HG03039 (cell line): ENCODE results near the gene FLNB.
A peak's percentile ranks its signal among the peaks of the same experiment; 100 is the strongest.

ENCODE experiments used
- ATAC-seq: cut with Tn5 transposase; IDR thresholded peaks from one replicate; pipeline ENCODE4 v1.9.1; 2021; ENCODE audit warnings: mild to moderate bottlenecking, moderate library complexity; ENCODE audit not compliant: unreplicated experiment

Gene FLNB, protein sequence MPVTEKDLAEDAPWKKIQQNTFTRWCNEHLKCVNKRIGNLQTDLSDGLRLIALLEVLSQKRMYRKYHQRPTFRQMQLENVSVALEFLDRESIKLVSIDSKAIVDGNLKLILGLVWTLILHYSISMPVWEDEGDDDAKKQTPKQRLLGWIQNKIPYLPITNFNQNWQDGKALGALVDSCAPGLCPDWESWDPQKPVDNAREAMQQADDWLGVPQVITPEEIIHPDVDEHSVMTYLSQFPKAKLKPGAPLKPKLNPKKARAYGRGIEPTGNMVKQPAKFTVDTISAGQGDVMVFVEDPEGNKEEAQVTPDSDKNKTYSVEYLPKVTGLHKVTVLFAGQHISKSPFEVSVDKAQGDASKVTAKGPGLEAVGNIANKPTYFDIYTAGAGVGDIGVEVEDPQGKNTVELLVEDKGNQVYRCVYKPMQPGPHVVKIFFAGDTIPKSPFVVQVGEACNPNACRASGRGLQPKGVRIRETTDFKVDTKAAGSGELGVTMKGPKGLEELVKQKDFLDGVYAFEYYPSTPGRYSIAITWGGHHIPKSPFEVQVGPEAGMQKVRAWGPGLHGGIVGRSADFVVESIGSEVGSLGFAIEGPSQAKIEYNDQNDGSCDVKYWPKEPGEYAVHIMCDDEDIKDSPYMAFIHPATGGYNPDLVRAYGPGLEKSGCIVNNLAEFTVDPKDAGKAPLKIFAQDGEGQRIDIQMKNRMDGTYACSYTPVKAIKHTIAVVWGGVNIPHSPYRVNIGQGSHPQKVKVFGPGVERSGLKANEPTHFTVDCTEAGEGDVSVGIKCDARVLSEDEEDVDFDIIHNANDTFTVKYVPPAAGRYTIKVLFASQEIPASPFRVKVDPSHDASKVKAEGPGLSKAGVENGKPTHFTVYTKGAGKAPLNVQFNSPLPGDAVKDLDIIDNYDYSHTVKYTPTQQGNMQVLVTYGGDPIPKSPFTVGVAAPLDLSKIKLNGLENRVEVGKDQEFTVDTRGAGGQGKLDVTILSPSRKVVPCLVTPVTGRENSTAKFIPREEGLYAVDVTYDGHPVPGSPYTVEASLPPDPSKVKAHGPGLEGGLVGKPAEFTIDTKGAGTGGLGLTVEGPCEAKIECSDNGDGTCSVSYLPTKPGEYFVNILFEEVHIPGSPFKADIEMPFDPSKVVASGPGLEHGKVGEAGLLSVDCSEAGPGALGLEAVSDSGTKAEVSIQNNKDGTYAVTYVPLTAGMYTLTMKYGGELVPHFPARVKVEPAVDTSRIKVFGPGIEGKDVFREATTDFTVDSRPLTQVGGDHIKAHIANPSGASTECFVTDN (N-terminal part only)

DNA sequence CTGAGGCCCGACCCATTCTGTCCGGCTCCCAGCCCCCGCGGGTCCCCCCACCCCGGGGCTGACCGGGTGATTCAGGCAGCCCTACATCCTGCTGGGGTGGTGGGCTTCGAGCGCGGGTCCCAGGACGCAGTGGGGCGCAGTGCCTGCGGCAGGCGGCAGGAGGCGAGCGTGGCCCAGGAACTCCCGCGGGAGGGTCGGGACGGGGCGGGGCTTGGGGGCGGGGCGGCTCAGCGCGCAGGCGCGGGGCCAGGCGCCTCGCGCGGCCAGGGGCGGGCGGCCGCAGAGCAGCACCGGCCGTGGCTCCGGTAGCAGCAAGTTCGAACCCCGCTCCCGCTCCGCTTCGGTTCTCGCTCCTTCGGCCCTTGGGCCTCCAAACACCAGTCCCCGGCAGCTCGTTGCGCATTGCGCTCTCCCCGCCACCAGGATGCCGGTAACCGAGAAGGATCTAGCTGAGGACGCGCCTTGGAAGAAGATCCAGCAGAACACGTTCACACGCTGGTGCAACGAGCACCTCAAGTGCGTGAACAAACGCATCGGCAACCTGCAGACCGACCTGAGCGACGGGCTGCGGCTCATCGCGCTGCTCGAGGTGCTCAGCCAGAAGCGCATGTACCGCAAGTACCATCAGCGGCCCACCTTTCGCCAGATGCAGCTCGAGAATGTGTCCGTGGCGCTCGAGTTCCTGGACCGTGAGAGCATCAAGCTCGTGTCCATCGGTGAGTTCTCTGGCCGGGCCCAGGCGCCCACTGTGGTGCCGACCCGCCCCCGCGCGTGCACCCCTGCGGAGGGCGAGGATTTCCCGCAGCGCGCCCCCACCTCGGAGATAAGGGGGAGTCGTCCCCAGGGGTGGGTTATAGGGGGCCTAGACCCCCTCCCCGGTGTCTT lies at the start of gene FLNB:
Gene FLNB, plus strand, starts transcription at position 282 of the 885 bp plus-strand sequence. Its CDS starts 143 bp downstream, at position 425.
- peak; percentile 55 for ATAC-seq

DNA sequence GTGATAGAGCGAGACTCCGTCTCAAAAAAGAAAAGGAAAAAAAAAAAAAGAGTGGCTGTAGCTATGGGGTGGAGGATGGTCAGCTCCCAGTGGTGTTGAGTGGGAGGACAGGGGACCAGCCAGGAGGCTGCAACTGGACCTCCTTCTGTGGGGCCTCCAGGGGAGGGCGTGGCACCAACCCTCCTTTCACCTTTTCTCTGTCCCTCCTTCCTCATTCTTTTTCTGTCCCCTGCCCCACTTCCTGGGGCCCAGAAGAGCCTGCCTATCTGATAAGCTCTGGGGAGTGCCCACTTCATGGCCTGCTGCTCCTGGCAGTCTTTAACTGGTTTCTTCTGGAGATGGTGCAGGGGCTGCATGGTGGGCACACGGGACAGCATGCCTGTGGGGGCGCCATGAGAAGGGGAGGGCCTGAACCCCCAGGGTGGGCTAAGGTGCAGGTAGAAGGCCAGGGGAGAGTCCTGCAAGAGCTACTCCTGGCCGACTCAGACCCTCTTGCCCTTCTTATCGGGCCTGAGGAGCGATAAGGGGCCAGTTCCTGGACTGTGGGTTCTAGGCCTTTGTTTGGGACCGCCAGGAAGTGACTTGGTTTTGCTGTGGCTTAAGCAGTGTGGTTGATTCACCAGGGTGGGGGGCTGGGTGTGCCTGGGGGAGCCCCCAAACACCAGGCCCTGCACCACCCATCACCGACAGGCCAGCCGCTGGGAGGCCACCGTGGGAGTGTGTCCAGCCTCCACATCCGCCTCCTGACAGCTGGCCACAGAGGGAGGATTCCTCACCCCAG lies 49.4 kb upstream of the FLNB start:
- ATAC-seq: no peak

DNA sequence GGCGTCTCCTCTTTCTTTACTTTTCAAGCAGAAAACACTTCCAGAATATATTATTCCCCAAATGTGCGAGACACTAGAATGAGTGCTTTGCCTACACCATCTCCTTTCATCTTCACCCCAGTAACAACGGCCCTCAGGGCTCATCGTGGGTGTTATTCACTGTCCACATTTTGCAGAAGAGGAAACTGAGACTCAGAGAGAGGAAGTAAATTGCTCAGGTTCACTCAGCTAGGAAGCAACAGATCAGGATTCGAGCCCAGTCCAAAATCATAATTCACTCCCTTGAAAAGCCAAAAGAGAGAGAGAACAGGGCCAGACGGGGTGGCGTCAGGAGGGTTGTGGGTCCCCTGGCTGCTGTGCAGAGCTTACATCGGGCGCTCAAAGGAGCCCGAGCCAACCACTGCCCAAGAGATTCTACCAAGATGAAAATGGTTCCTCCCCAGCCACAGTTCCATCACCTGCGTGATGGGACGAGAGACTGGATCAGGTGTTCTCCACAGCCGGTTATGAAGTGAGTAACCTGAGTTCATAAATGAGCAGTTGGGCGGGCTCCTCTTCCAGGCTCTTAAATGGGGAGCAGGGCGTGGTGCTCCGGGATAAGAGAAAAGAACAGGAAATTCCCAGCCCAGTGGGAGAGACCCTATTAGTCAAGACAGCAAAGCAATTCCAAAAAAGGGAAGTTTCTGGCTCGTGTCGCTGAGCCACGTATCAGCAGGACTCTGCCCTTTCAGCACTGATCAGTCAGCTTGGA lies 48.6 kb upstream of the FLNB start:
- no peak for ATAC-seq

DNA sequence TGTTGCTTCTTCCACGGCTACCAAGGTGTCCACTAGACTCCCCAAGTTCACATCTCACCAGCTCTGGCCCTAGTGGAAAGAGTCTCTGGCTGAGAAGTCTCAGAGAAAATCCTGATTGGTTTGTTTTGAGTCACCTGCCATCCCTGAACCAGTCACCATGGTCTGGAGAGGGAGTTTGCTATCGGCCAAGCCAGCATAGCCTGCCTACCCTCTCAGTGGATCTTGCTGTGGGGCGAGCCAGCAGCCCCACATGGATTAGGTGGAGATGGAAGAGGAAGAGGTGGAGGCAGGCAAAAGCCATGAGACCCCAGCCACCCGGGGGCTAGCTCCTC lies 48.1 kb upstream of the FLNB start:
- ATAC-seq: no peak

DNA sequence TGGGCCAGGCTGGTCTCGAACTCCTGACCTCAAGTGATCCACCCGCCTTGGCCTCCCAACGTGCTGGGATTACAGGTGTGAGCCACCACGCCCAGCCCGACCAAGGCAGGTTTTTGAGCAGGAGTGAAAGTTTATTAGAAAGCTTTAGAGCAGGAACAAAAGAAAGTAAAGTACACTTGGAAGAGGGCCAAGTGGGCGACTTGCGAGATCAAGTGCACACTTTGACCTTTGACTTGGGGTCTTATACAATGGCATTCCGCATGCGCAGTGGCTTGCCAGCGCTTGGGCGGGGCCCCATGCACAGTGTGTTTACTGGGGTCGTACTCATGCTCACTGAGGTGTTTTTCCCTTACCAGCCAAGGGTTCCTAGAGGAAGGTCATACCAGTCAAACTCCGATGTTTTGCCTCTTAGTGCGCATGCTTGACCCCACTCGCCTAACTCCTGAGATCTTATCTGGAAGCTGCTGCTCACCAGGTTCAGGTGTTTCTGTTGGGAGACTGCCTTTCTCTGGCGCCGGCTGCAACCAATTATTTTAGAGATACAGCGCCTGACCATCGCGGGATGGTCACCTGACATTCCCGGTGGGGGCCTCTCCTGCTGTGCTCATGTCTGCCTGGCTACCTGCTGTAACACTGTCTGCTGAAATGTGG lies 46.9 kb upstream of the FLNB start:
- no peak for ATAC-seq

DNA sequence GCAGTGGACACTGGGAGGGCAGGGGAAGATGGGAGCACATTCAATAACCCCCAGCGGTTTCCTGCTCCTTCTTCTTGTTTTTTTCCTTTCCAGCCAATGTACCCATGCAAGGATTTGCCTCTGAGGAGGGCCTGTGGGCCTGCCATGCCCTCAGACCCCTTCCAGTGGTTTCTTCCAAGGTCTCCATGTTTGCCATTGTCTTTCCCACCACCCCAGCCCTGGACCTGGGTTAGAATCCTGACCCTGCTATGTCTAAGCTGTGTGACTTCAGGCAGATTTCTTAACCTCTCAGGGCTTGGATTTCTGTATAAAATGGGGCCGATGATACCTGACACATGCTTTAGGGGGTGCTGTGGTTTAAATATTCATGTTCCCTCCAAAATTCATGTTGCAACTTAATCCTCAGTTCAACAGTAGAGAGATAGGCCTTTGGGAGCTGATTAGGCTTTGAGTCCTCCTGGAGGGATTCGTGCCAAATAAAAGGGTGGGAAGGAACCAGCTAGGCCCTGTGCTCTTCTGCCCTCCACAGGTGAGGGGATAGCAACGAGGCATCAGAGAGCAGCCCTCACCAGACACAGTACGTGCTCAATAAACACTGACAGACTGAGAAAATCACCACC lies 46.3 kb upstream of the FLNB start:
- ATAC-seq: no peak

DNA sequence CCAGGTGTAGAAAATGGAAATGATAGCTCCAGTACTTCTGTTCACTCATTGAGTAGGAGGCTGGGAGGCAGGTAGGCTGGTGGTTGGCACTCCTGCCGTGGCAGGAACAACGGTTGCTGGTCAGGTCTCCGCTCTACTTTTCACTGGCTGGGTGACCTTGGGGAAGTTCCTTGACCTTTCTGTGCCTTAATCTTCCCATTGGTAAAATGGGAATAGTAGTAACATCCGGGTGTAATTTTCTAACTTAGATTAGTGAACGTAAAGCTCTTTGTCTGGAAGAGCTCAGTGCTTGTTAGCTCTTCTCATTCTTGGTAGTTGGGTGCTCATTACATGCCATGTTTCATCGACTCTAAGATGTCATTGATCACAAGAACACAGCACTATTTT lies 45.8 kb upstream of the FLNB start:
- no peak for ATAC-seq

DNA sequence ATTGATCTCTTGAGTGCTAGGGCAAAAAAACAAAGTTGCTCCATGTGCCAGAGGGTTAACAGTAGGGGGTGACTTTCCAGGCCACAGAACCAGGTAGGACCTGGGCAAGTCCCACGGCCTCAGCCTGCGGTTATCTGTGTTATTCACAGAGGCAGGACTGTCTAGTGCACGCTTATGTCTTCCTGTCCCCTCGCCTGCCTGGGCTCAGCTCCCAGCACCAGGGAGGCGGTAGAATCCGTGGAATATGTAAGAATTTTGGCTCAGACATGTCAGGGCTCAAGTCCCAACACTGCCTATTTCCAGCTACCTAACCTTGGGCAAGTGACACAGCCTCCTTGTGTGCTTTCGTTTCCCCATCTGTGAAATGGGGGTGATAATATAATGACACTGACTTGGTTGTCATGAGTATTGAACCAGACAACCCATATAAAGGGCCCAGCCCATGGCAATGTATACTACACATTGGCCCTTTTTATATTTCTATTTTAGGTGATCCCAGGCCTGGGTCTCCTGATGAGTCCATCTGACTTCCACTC lies 44.3 kb upstream of the FLNB start:
- no peak for ATAC-seq

DNA sequence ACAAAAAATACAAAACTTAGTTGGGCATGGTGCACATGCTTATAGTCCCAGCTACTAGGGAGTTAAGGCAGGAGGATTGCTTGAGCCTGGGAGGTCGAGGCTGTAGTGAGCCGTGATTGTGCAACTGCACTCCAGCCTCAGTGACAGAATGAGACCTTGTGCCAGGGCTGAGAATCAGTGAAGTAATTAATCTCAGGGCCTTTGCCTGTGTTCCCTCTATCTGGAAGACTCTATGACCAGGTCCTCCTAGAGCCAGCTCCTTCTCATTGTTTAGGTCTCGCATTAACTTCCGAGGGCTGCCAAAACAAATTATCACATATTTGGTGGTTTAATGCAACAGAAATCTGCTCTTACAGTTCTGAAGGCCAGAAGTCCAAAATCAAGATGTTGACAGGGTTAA lies 41.4 kb upstream of the FLNB start:
- no peak for ATAC-seq

DNA sequence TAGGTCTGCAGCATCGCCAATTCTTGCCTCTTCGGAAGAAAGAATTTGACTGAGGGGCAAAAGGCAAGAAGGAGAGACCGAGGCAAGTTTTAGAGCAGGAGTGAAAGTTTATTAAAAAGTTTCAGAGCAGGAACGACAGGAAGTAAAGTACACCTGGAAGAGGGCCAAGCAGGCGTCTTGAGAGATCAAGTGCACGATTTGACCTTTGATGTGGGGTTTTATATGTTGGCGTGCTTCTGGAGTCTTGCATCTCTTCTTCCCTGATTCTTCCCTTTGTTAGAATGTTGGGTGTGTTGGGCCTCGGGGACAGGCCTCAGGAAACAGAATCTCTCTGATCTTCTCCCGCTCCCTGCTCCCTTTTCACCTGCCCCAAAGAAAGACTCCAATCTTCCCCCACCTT lies 40.6 kb upstream of the FLNB start:
- ATAC-seq: no peak

DNA sequence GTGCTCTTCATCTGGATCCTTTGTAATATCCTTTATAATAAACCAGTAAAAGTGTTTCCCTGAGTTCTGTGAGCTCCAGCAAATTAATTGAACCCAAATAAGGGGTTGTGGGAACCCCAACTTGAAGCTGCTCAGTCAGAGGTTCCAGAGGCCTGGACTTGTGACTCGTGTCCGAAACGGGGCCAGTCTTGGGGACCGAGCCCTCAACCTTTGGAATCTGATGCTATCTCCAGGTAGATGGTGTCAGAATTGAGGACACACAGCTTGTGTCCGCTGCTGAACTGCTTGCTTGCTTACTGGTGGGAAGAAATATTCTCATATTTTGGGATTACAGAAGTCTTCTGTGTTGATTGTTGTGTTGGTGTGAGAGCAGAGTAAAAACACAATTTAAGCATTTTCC lies 39.7 kb upstream of the FLNB start:
- no peak for ATAC-seq

DNA sequence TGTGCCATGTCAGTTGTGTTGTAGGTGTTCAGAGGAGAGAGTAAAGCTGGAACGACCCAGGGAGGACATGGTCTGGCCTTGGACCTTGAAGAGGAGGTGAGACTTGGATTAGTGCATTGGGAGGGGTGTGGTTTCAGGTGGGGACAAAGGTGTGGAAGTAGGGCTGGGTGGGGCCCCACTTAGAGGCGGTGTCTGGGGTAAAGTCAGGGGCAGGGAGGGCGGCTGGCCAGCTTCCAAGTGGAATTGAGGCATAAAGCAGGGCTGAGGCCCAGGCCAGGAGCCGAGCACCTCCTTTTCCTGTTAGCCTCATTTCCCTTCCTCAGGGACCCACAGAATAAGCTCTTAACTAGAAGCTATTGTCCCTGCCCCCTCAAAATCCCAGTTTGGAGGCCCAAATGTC lies 36.2 kb upstream of the FLNB start:
- no peak for ATAC-seq

DNA sequence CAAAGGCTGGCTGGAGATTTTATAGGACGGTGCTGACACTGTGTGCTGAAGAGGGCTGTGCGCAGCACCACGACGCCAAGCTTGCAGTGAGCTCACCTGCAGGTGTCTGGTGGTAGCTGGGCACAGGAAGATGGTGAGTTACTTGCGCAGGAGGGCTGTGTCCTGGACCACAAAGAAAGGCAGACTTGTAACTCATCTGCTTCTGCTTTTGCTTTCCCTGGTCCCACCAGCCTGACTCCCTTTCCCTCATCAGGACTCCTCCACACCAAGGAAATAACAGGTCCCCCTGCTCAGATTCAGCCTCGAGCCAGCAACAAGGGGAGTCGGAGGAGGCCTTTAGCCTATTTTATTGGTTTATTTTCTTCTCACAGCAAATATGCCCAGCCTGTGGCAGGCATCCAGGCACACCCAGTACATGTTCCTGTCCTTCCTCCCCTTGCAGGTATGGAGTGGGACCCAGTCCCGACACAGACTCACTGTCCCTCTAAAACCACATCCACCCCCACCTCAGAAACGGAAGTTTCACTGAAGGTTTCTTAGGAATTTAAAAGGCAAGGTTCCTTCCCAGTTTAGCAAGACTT lies 35.6 kb upstream of the FLNB start:
- no peak for ATAC-seq

DNA sequence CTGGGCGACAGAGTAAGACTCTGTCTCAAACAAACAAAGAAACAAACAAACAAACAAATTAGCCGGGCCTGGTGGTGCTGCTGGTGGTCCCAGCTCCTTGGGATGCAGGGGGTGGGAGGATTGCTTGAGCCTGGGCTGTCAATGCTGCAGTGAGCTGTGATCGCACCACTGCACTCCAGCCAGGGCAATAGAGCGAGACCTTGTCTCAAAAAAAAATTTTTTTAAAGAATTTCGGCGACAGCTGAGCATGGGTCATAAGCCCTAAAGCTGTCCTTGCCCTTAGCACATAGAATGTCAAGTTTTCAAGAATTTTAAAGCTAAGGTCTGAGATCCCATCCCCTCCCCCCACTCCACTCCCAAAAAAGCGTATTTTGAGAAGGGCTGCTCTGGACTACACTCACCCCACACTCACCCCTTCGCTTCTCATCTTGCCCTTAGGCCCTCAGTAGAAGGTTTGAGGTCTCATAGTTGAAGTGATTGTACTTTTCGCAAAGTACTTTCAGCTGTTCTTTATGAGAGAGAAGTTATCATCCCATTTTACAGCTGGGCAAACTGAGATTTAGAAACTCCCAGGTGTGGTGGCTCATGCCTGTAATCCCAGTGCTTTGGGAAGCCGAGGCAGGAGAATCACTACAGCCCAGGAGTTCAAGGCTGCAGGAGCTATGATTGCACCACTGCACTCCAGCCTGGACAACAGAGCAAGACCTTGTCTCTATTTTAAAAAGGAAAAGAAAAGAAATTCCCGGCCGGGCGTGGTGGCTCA lies 34.3 kb upstream of the FLNB start:
- no peak for ATAC-seq

DNA sequence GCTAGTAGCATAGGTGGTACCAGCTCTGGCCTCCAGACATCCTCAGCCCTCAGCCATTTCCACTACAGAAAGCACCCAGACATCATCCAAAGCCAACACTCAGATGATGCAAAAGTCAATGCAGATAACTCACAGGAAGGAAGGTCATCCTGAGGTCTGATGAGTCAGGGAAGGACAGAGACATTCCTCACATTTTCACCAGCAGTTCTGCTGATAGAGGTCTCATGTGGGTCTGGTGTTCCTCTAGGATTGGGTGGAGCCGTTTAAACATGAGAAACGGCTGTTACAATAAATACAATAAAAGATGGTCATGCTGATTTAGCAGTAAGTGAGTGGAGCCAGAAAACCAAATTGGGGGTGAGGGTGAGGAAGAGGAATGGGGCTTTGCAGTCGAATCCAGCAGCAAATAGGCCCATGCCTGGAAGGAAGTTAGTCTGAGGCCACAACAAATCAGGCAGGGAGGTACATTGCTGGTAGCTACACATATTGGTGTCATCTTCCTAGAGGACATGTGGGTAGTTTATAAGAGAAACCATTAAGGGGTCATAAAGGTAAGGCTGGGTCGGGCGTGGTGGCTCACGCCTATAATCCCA lies 33.3 kb upstream of the FLNB start:
- no peak for ATAC-seq

DNA sequence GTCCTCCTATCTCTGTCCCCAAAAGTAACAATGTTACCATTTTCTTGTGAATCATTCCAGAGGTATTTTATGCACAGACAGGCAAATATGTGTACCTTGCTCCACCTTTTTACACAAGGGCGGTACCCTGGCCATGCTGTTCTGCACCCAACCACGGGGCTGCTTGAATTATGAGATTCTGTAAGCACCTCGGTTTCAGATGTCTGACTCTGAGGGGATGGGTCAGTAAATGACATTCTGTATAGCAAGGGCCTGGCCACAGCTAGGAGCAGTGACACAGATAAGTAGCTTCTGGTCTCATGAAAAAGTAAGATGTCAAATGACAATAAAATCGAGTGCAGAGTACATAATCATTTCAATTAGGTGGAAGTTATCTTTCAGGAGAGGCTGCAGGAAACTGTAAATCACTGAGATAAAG lies 30.4 kb upstream of the FLNB start:
- no peak for ATAC-seq
